RWPE2 (cell line): ENCODE data around the gene ADTRP.
A peak's percentile ranks its signal among the peaks of the same experiment; 100 is the strongest.

Experiments
- ATAC-seq: fragments of 200-7000 bp; cut with Tn5 transposase; 3 replicates; pipeline ENCODE4 v1.9.1; 2021; ENCODE audit warnings: low read depth
- DNase-seq: peaks from one replicate; pipeline ENCODE4 v3.0.0-alpha.2; 2020; ENCODE audit warnings: low spot score
- H3K27ac ChIP-seq: fragments of 450-650 bp; 2 replicates; pipeline ENCODE4 v1.5.1; 2017; ENCODE audit warnings: mild to moderate bottlenecking; ENCODE audit not compliant: poor library complexity, severe bottlenecking
- H3K27me3 ChIP-seq: fragments of 250-450 bp; sonication (Bioruptor Pico); 2 replicates; pipeline ENCODE4 v1.5.1; 2021; ENCODE audit warnings: mild to moderate bottlenecking, moderate library complexity; ENCODE audit not compliant: insufficient read depth, poor library complexity, severe bottlenecking
- H3K36me3 ChIP-seq: fragments of 250-450 bp; sonication (Bioruptor Pico); 2 replicates; pipeline ENCODE4 v1.5.1; 2020; ENCODE audit warnings: low read depth, mild to moderate bottlenecking, moderate library complexity
- H3K4me1 ChIP-seq: fragments of 250-450 bp; sonication (Bioruptor Pico); 2 replicates; pipeline ENCODE4 v1.5.1; 2021; ENCODE audit warnings: mild to moderate bottlenecking, moderate library complexity; ENCODE audit not compliant: insufficient read depth, poor library complexity, severe bottlenecking
- H3K4me3 ChIP-seq: fragments of 250-450 bp; sonication (Bioruptor Pico); 2 replicates; pipeline ENCODE4 v1.5.1; 2021; ENCODE audit warnings: mild to moderate bottlenecking, moderate library complexity; ENCODE audit not compliant: severe bottlenecking
- H3K9me3 ChIP-seq: fragments of 250-450 bp; sonication (Bioruptor Pico); 2 replicates; pipeline ENCODE4 v1.5.1; 2021; ENCODE audit warnings: mild to moderate bottlenecking, moderate library complexity; ENCODE audit not compliant: severe bottlenecking
- CTCF ChIP-seq: fragments of 450-650 bp; IDR thresholded peaks from one replicate; pipeline ENCODE4 v1.5.1; 2017; ENCODE audit warnings: mild to moderate bottlenecking, moderate library complexity; ENCODE audit not compliant: poor library complexity, severe bottlenecking

Gene ADTRP

GRCh38 chr6:11703725-11704124, 74.9 kb downstream of the ADTRP start:
- DNase-seq = no peak
- H3K4me1 ChIP-seq = peaks cover 9% of the 10 kb centered on the region
- H3K27ac ChIP-seq = no peak overlapping the region
- no peaks in the 10 kb centered on the region for H3K9me3 ChIP-seq
- no peak overlapping the region for H3K4me3 ChIP-seq
- H3K36me3 ChIP-seq = no peaks in the 10 kb centered on the region
- TF ChIP-seq CTCF = no peak
- no peaks in the 10 kb centered on the region for H3K27me3 ChIP-seq
- ATAC-seq = no peak

- Histone ChIP-seq H3K9me3 (no peaks in the 10 kb centered on the region), H3K4me1 (peaks cover 9% of the 10 kb centered on the region), H3K27me3 (no peaks in the 10 kb centered on the region), H3K36me3 (no peaks in the 10 kb centered on the region), H3K27ac (no peak overlapping the region), H3K4me3 (no peak overlapping the region)
- TF ChIP-seq CTCF = no peak
- DNase-seq (no peak), ATAC-seq (peak; percentile 92)
Measured at GRCh38 chr6:11702500-11703130, 76.0 kb downstream of the ADTRP start.

DNA sequence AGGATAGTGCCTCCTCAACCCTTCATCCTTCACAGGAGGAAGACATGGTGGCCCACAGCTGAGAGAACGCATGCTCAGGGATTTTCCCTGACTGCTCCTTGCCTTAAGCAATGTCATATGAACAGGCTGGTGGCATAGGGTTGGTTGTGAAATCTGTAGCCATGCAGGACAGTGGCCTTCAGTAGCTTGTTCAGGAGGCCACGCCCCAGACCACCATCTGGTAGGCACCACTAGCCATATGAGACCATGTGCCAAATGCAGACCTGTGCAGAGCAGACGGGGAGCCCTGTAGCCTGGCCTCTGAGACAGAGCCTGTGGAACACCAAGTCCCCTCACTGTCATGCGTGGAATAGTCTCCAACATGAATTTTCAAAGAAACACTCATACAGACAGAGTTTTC, 76.5 kb downstream of the ADTRP start:
- H3K9me3 ChIP-seq = no peaks in the 10 kb centered on the region
- DNase-seq (no peak), ATAC-seq (peak; percentile 36; the same call in 2 of the 3 replicates)
- H3K4me3 ChIP-seq = no peak overlapping the region
- no peaks in the 10 kb centered on the region for H3K36me3 ChIP-seq
- TF ChIP-seq CTCF = no peak
- H3K4me1 ChIP-seq = peaks cover 9% of the 10 kb centered on the region
- H3K27ac ChIP-seq = no peak overlapping the region
- H3K27me3 ChIP-seq = no peaks in the 10 kb centered on the region

GRCh38 chr6:11701573-11701972, 77.0 kb downstream of the ADTRP start:
- DNase-seq (no peak), ATAC-seq (no peak)
- H3K27ac ChIP-seq = no peak overlapping the region
- no peaks in the 10 kb centered on the region for H3K27me3 ChIP-seq
- H3K9me3 ChIP-seq = no peaks in the 10 kb centered on the region
- no peaks in the 10 kb centered on the region for H3K36me3 ChIP-seq
- no peak for TF ChIP-seq CTCF
- H3K4me3 ChIP-seq = no peak overlapping the region
- peaks cover 9% of the 10 kb centered on the region for H3K4me1 ChIP-seq

GRCh38 chr6:11700118-11700718, 78.4 kb downstream of the ADTRP start:
- no peaks in the 10 kb centered on the region for H3K9me3 ChIP-seq
- no peaks in the 10 kb centered on the region for H3K27me3 ChIP-seq
- TF ChIP-seq CTCF = peak; percentile 44
- peaks cover 9% of the 10 kb centered on the region for H3K4me1 ChIP-seq
- ATAC-seq = no peak
- no peak for DNase-seq
- H3K27ac ChIP-seq = no peak overlapping the region
- no peaks in the 10 kb centered on the region for H3K36me3 ChIP-seq
- H3K4me3 ChIP-seq = no peak overlapping the region
